GM23248 (cell line): Measurements from ENCODE around the gene TCF7.

Source experiments
- EZH2 ChIP-seq: fragments of 200-600 bp; sonication (generic); IDR thresholded peaks from 2 replicates; pipeline ENCODE4 v1.6.1; 2018; ENCODE audit warnings: antibody characterized with exemption, mild to moderate bottlenecking; ENCODE audit not compliant: insufficient read depth, poor library complexity, severe bottlenecking
- EZH2phosphoT487 ChIP-seq: fragments of 200-600 bp; sonication (generic); IDR thresholded peaks from 2 replicates; pipeline ENCODE4 v1.6.1; 2018; ENCODE audit warnings: antibody characterized with exemption, moderate library complexity, mild to moderate bottlenecking, low read depth; ENCODE audit not compliant: insufficient read depth

DNA sequence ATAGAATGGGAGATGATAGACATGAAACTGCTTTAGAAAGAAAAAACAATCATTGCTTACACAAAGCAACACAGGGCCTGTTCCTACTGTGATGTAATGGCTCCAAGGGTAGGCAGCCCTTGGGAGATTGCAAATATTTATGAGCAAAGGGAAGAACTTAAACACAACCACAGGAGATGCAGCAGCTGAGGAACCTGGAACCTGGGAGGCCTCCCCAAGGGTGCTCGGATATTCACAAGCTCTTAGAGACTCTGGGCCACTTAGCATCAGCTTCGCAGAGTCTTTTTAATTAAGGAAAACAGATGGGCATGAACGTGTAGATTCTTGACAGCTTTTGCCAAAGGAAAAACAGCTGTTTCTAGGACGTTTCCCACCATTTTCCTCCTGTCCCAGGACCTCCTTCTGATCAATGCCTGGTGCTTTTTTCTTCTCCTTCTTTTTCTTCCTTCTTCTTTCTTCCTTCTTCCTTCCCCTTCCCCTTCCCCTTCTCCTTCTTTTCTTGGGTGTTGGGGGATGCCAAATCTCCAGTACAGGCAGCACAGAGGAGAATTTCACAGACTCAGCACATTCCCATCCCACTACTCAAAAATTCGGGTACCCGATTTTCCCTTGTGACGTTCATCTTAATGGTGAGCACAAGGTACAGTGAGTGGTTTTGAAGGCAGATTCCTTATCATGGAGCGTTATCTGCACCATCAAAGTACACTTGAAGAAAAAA lies 28.1 kb upstream of the TCF7 start:
- TF ChIP-seq EZH2 (no peak), EZH2phosphoT487 (no peak)
